SH-SY5Y (cell line): Measurements from ENCODE around the gene C11orf98.

Source experiments
- GATA2 ChIP-seq: IDR thresholded peaks from 2 replicates; pipeline ENCODE4 v1.6.1; 2011; ENCODE audit warnings: mild to moderate bottlenecking, low read depth, low read length
- GATA3 ChIP-seq: IDR thresholded peaks from 2 replicates; pipeline ENCODE4 v1.6.1; 2011; ENCODE audit warnings: low read depth, mild to moderate bottlenecking, low read length, moderate library complexity

DNA sequence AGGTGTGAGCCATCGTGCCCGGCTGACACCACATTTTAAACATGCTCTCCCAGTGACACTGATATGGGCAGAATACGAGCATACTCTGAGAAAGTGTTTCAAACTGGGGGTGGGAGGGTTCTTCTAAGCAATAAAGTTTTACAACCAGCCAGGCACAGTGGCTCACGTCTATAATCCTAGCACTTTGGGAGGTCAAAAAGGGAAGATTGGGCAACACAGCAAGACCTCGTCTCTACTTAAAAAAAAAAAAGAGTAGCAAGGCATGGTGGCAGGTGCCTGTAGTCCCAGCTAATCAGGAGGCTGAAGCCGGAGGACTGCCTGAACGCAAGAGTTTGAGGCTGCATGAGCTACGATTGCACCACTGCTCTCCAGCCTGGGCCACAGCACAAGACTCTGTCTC lies 20.8 kb downstream of the C11orf98 start:
- TF ChIP-seq GATA2 (no peak), GATA3 (no peak)
